ENCODE results near the gene GAB4.
A peak's percentile ranks its signal among the peaks of the same experiment; 100 is the strongest.
"Not testable (repeated sequence)": the region's sequence is repeated elsewhere in the genome, so short reads cannot be mapped to it uniquely, and the experiment has no call there.

GAB4 gene

DNA sequence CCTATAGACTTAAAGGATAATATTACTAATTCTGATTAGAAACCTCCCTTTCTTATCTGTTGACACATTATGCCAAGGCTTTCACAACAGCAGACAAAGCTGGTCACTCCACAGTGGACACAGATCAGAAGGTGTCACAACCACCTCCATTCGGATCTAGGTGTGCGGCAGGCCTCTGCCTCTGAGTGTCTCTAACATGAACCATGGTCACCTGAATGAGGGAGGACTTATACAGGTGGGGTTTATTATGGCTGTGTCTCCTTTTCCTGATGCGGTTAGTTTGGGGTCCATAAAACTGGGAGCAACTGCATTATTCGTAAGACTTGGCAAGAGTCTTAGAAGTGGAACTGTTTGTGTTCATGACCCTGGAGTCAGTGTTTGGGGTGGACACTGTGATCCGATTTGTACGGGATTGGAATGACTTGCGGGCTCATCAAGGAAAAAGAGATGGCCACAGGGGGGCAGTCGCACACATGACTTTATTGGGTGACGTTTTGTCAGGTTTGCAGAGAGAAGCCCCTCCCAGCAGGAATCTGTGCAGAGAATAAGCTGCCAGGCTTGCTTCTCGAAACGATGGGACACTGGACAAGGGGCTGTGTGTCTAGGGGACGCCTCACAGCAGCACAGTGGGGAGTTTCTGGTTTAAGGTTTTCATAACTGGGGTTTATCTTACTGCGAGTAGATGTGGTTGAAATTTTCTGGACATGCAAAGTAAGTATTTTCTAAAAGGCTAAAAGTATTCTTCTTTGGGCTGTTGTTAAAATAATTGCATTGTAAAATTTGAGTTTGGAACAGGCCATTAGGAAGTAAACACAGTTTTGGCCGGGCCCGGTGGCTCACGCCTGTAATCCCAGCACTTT, 90.6 kb downstream of the GAB4 start:
- Histone ChIP-seq H3K27me3 (replicated peaks) (no peaks in the 10 kb centered on the region), H3K36me3 (replicated peaks) (no peaks in the 10 kb centered on the region), H3K4me3 (ENCODE audit: low read depth, low read length) (no peak overlapping the region), H3K27ac (no peak overlapping the region)
- peak; percentile 29 for DNase-seq
- TF ChIP-seq, protein P1, sequence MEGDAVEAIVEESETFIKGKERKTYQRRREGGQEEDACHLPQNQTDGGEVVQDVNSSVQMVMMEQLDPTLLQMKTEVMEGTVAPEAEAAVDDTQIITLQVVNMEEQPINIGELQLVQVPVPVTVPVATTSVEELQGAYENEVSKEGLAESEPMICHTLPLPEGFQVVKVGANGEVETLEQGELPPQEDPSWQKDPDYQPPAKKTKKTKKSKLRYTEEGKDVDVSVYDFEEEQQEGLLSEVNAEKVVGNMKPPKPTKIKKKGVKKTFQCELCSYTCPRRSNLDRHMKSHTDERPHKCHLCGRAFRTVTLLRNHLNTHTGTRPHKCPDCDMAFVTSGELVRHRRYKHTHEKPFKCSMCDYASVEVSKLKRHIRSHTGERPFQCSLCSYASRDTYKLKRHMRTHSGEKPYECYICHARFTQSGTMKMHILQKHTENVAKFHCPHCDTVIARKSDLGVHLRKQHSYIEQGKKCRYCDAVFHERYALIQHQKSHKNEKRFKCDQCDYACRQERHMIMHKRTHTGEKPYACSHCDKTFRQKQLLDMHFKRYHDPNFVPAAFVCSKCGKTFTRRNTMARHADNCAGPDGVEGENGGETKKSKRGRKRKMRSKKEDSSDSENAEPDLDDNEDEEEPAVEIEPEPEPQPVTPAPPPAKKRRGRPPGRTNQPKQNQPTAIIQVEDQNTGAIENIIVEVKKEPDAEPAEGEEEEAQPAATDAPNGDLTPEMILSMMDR (IDR thresholded peaks at IDR 0.05; ENCODE audit: low read depth, low read length, missing control alignments) = peak; percentile 63
- in situ Hi-C loops (cut with HindIII; ENCODE audit: low pct_ligation_motif_present, low sequenced_read_pairs) = no loop called here

DNA sequence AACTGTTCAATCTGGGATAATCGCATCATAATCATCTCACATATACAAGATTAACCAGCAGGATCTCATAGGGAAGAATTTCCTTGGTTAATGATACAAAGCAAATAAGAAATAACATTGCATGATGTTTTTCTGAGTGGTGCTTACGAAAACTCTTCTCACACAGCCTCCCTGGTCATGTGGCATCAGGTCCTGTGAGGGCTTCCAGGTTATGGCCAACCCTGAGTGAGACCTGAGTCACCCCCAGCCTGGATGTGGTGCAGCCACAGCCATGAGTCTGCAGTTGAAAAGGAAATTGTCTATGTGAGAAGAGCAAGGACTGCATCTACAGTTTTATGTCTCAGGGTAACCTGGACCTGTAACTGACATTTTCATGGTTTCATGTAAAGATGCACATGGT, 92.3 kb downstream of the GAB4 start:
- H3K36me3 ChIP-seq (replicated peaks) = no peaks in the 10 kb centered on the region
- no peak for DNase-seq
- no peak overlapping the region for H3K4me3 ChIP-seq (ENCODE audit: low read depth, low read length)
- H3K27ac ChIP-seq = no peak overlapping the region
- no peaks in the 10 kb centered on the region for H3K27me3 ChIP-seq (replicated peaks)
- in situ Hi-C loops (cut with HindIII; ENCODE audit: low pct_ligation_motif_present, low sequenced_read_pairs) = no loop called here
- TF ChIP-seq, protein P1 (IDR thresholded peaks at IDR 0.05; ENCODE audit: low read depth, low read length, missing control alignments) = no peak

DNA sequence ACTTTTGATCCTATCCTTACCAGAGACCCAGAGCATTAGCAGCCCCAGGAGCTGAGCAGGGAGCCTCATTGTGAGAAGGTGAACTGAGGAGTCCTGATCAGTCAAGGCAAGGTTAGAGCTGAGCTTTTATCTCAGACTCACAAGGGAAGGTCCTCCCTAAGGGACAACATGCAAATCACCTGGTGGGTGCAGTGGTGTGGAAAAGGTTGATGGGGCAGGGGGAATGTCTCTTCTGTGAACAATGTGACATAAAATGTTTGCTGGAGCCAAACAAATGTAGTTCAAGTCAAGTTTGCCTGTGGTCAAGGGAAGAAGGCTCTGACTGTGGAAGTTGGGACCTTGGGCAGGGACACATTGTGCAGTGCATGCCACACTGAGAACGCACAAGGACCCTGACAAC, 93.1 kb downstream of the GAB4 start:
- H3K36me3 ChIP-seq (replicated peaks); in situ Hi-C loops (cut with HindIII; ENCODE audit: low pct_ligation_motif_present, low sequenced_read_pairs); H3K4me3 ChIP-seq (ENCODE audit: low read depth, low read length); DNase-seq; H3K27me3 ChIP-seq (replicated peaks); H3K27ac ChIP-seq: not testable (repeated sequence)

DNA sequence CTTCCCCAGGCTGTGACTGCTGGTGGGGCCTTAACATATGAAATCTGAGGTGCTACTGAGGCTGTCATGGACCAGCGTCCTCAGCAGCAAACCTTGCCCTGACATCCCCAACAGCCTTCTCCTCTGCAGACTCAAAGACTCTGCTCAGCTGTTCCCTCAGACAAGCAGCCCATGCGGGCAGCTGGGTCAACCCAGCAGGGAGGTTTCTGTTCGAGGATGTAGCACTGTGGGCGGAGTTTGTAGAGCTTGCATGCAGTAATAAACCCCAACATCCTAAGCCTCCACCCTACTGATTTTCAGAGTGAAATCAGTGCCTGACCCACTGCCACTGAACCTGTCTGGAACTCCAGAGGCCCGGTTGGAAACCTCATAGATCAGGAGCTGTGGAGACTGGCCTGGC, 94.0 kb downstream of the GAB4 start:
- no peaks in the 10 kb centered on the region for H3K36me3 ChIP-seq (replicated peaks)
- DNase-seq = no peak
- in situ Hi-C loops (cut with HindIII; ENCODE audit: low pct_ligation_motif_present, low sequenced_read_pairs) = no loop called here
- TF ChIP-seq, protein P1 (IDR thresholded peaks at IDR 0.05; ENCODE audit: low read depth, low read length, missing control alignments) = no peak
- H3K27ac ChIP-seq = no peak overlapping the region
- H3K4me3 ChIP-seq (ENCODE audit: low read depth, low read length) = no peak overlapping the region
- H3K27me3 ChIP-seq (replicated peaks) = no peaks in the 10 kb centered on the region

DNA sequence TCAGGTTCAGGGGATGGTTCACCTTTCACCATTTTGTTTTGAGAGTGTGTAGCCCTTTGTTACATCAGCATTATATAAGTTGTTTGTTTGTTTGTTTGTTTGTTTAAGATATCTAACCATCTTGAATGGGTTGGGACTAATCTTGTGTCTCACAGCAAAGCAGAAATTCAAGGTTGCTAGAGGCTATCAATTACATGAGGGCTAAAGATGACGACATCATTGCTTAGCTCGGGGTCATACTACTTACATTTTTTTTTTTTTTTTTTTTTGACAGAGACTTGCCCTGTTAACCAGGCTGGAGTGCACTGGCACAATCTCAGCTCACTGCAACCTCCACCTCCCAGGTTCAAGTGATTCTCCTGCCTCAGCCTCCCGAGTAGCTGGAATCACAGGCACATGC, 95.7 kb downstream of the GAB4 start:
- no peak for DNase-seq
- H3K36me3 ChIP-seq (replicated peaks) = no peaks in the 10 kb centered on the region
- TF ChIP-seq, protein P1 (IDR thresholded peaks at IDR 0.05; ENCODE audit: low read depth, low read length, missing control alignments) = no peak
- H3K27ac ChIP-seq = no peak overlapping the region
- in situ Hi-C loops (cut with HindIII; ENCODE audit: low pct_ligation_motif_present, low sequenced_read_pairs) = no loop called here
- H3K27me3 ChIP-seq (replicated peaks) = no peaks in the 10 kb centered on the region
- no peak overlapping the region for H3K4me3 ChIP-seq (ENCODE audit: low read depth, low read length)

Data from brain microvascular endothelial cell (primary cell).